ENCODE data around the gene LEFTY1. TPM values are rescaled to one million over a fixed set of nuclear protein-coding genes. Genes with fewer than 3 reads are reported as not detected.

LEFTY1 gene
- total and polyA plus RNA-seq, 2 of the 13 experiments (the other 11 are each of a cell fraction or from before 2014, with no cell fraction given) = 0.29 to 0.79 TPM

GRCh38 chr1:225886159-225887029 is 2.6 kb downstream of the LEFTY1 start (continued):
- TF ChIP-seq NR0B2 (CRISPR knock-in tag; IDR thresholded peaks at IDR 0.05) (no peak), ARNT (IDR thresholded peaks at IDR 0.05) (no peak), HDAC2 (CRISPR knock-in tag; IDR thresholded peaks at IDR 0.05) (no peak), ZIK1 (CRISPR knock-in tag; IDR thresholded peaks at IDR 0.05; ENCODE audit: borderline replicate concordance, low read depth) (no peak), ATF1 (CRISPR knock-in tag; IDR thresholded peaks at IDR 0.05) (no peak), ARNTL (CRISPR knock-in tag; IDR thresholded peaks at IDR 0.05) (no peak), SAP130 (CRISPR knock-in tag; IDR thresholded peaks at IDR 0.05; ENCODE audit: low read depth) (peak; percentile 75), FOSL2 (CRISPR knock-in tag; IDR thresholded peaks at IDR 0.05) (peak; percentile 87), ZNF558 (CRISPR knock-in tag; IDR thresholded peaks at IDR 0.05; ENCODE audit: borderline replicate concordance) (no peak), ETV5 (CRISPR knock-in tag; IDR thresholded peaks at IDR 0.05; ENCODE audit: borderline replicate concordance) (no peak; the same call in 1 of the 2 replicates), CHD2 (IDR thresholded peaks at IDR 0.05; ENCODE audit: low read depth, low read length) (no peak), ZNF639 (CRISPR knock-in tag; conservative IDR thresholded peaks at IDR 0.05) (no peak), SNRNP70 (IDR thresholded peaks at IDR 0.05; ENCODE audit: low read depth, low read length) (no peak), ZNF550 (CRISPR knock-in tag; IDR thresholded peaks at IDR 0.05; ENCODE audit: borderline replicate concordance) (no peak), U2AF1 (optimal IDR thresholded peaks at IDR 0.05; ENCODE audit: low read depth, low read length) (no peak), TBL1XR1 (IDR thresholded peaks at IDR 0.05; ENCODE audit: borderline replicate concordance, low read length, partially characterized antibody) (no peak), FLYWCH1 (CRISPR knock-in tag; IDR thresholded peaks at IDR 0.05) (no peak), HNRNPUL1 (IDR thresholded peaks at IDR 0.05; ENCODE audit: low read depth, low read length) (no peak), GABPB1 (CRISPR knock-in tag; IDR thresholded peaks at IDR 0.05) (no peak), ZBTB33 (CRISPR knock-in tag; IDR thresholded peaks at IDR 0.05) (no peak), STAT6 (CRISPR knock-in tag; IDR thresholded peaks at IDR 0.05; ENCODE audit: borderline replicate concordance) (no peak), DDIT3 (CRISPR knock-in tag; IDR thresholded peaks at IDR 0.05) (no peak), LBX2 (CRISPR knock-in tag; IDR thresholded peaks at IDR 0.05; ENCODE audit: borderline replicate concordance) (no peak)
